Measurements from ENCODE around the gene ZNF613.
"Not testable (repeated sequence)": the region's sequence is repeated elsewhere in the genome, so short reads cannot be mapped to it uniquely, and the experiment has no call there.

The ZNF613 gene

DNA sequence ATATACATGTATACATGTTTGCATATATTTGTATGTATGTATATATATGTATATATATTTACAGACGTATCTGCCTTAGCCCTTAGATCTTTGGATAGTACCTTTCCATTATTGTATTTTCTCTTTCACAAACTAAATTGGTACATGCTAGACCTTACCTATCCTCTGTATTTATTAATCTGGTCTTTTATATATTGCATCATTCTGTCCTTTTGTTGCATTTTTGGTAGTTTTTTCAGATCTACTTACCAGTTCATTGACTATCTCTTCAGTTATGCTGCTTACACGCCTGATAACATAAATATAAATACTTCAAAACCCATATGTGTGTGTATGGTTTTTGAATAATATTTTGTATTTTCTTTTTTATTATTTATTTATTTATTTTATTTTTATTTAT is 11.7 kb downstream of the ZNF613 start:
- DNase-seq (ENCODE audit: low read depth in 2 of 2) = no peak

DNA sequence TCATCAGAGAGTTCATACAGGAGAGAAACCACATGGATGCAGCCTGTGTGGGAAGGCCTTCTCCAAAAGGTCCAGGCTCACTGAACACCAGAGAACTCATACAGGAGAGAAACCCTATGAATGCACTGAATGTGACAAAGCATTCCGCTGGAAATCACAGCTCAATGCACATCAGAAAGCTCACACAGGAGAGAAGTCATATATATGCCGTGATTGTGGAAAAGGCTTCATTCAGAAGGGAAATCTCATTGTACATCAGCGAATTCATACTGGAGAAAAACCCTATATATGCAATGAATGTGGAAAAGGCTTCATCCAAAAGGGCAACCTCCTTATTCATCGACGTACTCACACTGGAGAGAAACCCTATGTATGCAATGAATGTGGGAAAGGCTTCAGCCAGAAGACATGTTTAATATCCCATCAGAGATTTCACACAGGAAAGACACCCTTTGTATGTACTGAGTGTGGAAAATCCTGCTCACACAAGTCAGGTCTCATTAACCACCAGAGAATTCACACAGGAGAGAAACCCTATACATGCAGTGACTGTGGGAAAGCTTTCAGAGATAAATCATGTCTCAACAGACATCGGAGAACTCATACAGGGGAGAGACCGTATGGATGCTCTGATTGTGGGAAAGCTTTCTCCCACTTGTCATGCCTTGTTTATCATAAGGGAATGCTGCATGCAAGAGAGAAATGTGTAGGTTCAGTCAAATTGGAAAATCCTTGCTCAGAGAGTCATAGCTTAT is 17.7 kb downstream of the ZNF613 start:
- DNase-seq (ENCODE audit: low read depth in 2 of 2) = no peak

DNA sequence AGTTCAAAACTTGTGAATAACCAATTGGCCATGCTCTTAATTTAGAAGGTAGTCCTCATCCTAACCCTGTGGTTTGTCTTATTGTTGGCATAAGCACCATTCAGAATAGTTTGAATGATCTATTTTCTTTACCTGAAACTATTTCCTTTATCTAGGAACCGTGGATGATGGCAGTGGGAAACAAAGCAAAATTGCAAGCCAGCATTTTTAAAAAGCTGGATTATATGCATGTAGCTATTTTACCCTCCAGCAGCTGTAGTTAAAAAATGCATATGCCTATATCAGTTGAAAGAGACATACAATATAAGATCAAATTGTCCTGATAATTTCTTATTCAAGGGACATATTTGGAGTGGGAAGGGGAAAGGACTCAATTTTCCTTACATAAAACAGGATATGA is 19.3 kb downstream of the ZNF613 start:
- DNase-seq (ENCODE audit: low read depth in 2 of 2) = no peak

DNA sequence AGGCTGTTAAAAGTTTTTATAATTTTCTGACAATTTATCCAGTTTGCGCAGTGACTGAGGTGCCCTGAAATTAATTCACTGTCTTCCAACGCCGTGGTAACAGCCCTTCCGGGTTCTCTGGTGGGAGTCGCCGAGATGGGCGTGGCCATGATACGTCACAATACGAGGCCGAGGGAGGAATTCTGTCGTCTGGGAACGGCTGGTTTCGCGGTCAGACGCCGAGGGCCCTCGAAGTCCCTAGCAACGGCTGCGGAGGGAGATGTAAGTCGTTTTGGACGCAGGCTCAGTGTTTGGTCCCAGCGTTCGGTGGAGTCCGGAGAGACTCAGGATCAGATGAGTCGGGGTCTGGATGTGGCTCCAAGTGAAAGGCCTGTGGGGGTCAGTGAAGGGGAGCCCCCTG is 21.7 kb downstream of the ZNF613 start:
- no peak for DNase-seq (ENCODE audit: low read depth in 2 of 2)

DNA sequence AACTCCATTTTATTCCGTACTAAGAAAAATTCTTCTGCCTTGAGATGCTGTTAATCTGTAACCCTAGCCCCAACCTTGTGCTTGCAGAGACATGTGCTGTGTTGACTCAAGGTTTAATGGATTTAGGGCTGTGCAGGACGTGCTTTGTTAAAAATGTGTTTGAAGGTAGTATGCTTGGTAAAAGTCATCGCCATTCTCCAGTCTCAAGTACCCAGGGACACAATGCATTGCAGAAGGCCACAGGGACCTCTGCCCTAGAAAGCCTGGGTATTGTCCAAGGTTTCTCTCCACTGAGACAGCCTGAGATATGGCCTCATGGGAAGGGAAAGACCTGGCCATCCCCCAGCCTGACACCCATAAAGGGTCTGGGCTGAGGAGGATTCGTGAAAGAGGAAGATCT is 30.6 kb downstream of the ZNF613 start:
- DNase-seq (ENCODE audit: low read depth in 2 of 2) = not testable (repeated sequence)

- DNase-seq (ENCODE audit: low read depth in 2 of 2) = no peak
Measured at GRCh38 chr19:51959791-51960190, 32.5 kb downstream of the ZNF613 start.

- not testable (repeated sequence) for DNase-seq (ENCODE audit: low read depth in 2 of 2)
Measured at GRCh38 chr19:51960621-51961233, 33.5 kb downstream of the ZNF613 start.

GRCh38 chr19:51965583-51965982 is 38.3 kb downstream of the ZNF613 start:
- no peak for DNase-seq (ENCODE audit: low read depth in 2 of 2)

- no peak for DNase-seq (ENCODE audit: low read depth in 2 of 2)
Measured at GRCh38 chr19:51970718-51971117, 43.4 kb downstream of the ZNF613 start.

DNA sequence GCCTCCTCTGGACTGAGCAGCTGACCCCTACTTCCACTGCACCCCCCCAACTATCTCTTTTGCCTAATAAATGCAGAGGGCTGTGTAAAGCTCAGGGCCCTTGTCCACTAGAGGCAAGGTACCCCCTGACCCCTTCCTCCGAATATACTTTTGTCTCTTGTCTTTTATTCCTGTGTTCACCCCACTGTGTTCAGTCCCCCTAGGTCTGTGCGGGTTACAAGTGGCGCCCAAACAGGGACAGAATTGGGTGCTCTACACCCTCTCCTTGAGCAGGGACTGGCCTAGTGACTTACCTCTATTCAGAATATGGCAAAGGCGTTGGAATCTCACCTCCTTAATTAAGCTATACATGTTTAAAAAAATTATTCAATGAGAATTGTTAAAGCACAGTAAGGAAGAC is 44.4 kb downstream of the ZNF613 start:
- no peak for DNase-seq (ENCODE audit: low read depth in 2 of 2)

- DNase-seq (ENCODE audit: low read depth in 2 of 2) = not testable (repeated sequence)
Measured at GRCh38 chr19:51975787-51976186, 48.5 kb downstream of the ZNF613 start.

- DNase-seq (ENCODE audit: low read depth in 2 of 2) = no peak
Measured at GRCh38 chr19:51976852-51977251, 49.6 kb downstream of the ZNF613 start.

DNA sequence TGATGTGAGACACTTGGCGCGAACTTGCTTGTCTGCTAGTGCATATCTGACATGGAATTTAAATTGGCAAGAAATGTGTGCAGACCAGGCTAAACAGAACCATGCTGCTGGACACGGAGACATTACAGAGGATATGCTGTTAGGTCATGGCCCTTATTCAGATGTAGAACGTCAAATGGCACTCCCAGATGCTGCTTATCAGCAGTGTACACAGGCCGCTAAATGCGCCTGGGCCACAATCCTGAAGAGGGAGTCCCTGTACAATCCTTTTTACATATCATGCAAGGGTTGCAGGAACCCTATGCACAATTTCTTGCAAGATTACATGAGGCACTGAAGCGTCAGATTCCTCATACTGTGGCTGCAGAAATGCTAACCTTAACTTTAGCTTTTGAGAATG is 50.1 kb downstream of the ZNF613 start:
- DNase-seq (ENCODE audit: low read depth in 2 of 2) = no peak

DNA sequence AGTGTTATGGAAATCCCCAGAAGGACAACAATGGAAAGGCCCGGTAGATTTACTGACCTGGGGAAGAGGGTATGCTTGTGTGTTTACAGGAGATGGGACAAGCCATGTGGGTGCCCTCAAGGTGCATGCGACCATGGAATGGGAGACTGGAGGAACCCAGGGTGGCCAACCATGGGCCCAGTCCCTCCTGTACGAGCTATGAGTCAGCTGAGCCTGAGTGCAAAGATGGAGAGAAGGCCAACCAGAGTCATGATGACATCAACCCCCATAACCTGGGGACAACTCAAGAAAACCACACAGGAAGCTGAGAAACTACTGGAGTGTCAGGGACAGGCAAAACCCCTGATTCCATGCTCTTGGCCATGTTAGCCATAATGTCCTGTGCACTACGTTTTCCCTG is 51.6 kb downstream of the ZNF613 start:
- no peak for DNase-seq (ENCODE audit: low read depth in 2 of 2)

- DNase-seq (ENCODE audit: low read depth in 2 of 2) = no peak
Measured at GRCh38 chr19:51980116-51980736, 53.0 kb downstream of the ZNF613 start.

GRCh38 chr19:51980926-51981325 is 53.7 kb downstream of the ZNF613 start:
- not testable (repeated sequence) for DNase-seq (ENCODE audit: low read depth in 2 of 2)

DNA sequence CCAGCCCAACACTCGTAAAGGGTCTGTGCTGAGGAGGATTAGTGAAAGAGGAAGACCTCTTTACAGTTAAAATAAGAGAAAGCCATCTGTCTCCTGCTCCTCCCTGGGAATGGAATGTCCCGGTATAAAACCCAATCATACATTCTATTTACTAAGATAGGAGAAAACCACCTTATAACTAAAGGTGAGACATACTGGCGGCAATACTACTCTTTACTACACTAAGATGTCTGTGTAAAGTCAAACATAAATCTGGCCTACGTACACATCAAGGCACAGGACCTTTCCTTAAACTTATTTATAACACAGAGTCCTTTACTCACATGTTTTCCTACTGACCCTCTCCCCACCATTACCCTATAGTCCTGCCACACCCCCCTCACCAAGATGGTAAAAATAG is 56.1 kb downstream of the ZNF613 start:
- DNase-seq (ENCODE audit: low read depth in 2 of 2) = no peak

DNA sequence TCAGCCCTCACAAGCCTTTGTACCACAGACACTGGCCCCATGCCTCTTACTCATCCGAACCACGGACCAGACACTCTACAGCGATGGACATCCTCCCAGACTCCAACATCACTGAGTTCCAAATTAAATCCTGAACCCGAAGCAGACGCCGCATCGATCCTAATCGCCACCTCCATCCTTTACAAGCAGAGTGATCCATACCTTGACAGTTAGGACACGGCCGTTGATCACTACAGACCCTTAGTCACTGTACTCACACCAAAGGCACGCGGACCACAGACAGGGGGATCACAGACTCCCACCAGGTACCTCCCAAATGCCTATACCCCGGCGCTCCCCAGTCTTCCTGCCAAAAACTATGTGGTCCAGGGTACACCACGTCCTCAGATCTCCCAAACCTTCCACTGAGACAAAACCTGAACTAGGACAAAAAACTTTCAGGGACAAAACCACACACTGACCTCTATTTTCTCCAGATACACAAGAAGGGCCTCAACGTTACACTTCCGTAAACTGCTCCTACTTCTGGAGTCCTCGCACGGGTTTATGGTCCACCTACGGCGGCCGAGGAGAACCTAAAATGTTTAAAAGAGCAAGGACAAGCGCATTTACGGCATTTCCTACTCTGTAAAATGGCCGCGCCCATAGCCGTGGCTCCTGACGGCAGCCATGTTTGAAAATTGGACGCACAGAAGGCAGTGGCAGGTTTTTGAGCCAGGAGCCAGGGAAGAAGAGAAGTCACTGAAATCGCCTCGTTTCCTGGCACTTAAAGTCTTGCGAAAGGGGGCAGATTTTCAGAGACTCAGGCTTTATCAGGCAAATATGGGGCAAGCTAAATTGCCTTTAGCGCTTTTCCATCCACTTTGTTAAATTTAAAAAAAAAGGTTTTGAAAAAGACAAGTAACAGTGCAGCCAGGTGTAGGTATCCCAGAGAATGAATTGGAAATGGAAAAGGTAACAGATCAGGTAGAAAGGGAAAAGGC is 59.3 kb downstream of the ZNF613 start, which contains the start of gene ZNF350:
TSS of gene ZNF350 (minus strand) at position 532 of the 983 bp plus-strand sequence. CDS start 12,480 bp downstream, outside the sequence.
- peak; percentile 59 to 72 for DNase-seq (ENCODE audit: low read depth in 2 of 2)

- no peak for DNase-seq (ENCODE audit: low read depth in 2 of 2)
Measured at GRCh38 chr19:51993422-51993821, 66.2 kb downstream of the ZNF613 start.

DNA sequence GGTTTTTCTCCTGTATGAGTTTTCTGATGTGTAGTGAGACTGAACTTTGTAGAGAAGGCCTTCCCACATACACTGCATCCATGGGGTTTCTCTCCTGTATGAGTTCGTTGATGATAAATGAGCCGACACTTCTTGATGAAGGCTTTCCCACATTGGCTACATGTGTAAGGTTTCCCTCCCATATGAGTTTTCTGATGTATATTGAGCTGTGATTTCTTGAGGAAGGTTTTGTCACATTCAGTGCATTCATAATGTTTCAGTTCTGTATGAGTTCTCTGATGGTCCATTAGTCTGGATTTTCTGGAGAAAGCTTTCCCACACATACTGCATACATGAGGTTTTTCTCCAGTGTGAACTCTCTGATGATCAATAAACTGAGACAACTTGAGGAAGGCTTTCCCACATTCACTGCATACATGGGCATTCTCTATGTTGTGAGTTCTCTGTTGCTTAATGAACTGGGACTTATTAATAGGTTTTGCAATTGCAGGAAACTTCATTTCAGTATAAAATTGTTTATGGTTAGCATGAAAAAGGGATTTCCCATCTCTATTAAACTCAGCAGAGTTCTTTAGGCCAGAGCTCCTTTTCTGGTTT is 66.9 kb downstream of the ZNF613 start:
- no peak for DNase-seq (ENCODE audit: low read depth in 2 of 2)

Measured in stimulated activated CD4-positive, alpha-beta T cell treated with anti-CD3 and anti-CD28 coated beads, Interleukin-1b, Interleukin-23, amount 100 ng/mL, for 1 hour (primary cell).